Panc1 (cell line): ENCODE results near the gene SUCLG2. TPM values are rescaled to one million over a fixed set of nuclear protein-coding genes. Genes with fewer than 3 reads are reported as not detected.

Experiments
- ATAC-seq: fragments of 200-7000 bp; cut with Tn5 transposase; 2 replicates; pipeline ENCODE4 v1.9.1; 2020; ENCODE audit warnings: mild to moderate bottlenecking, moderate library complexity
- BruUV-seq: library from RNA; stranded (reverse); fragments of 400-500 nt; replicated peaks from 2 replicates; lab custom pipeline; 2021; lab: Mats Ljungman, UMichigan
- CTCF ChIA-PET: fragments of 300-600 bp; sonication (Branson Sonifier 250); formaldehyde crosslinking; loops from one replicate; lab custom pipeline; 2022; ENCODE audit warnings: antibody characterized with exemption; lab: Charles Lee
- POLR2A ChIA-PET: fragments of 300-600 bp; sonication (Branson Sonifier 250); formaldehyde crosslinking; loops from one replicate; lab custom pipeline; 2022; ENCODE audit warnings: antibody characterized with exemption; lab: Charles Lee
- DNase-seq: peaks from one replicate; pipeline ENCODE4 v3.0.0-alpha.2; 2010; ENCODE audit warnings: low read depth, low spot score
- H3K27ac ChIP-seq: 2 replicates; pipeline ENCODE4 v1.5.1; 2011; ENCODE audit warnings: mild to moderate bottlenecking, low read length, inconsistent platforms
- H3K27me3 ChIP-seq: fragments of 200-500 bp; sonication (Bioruptor generic); 2 replicates; pipeline ENCODE4 v1.6.0; 2014; ENCODE audit warnings: low read length, inconsistent platforms; ENCODE audit not compliant: control insufficient read depth, insufficient read depth
- H3K36me3 ChIP-seq: fragments of 200-500 bp; sonication (Bioruptor generic); 2 replicates; pipeline ENCODE4 v1.5.1; 2014; ENCODE audit warnings: inconsistent platforms, mild to moderate bottlenecking, low read length, moderate library complexity; ENCODE audit not compliant: control insufficient read depth, insufficient read depth
- H3K4me1 ChIP-seq: 2 replicates; pipeline ENCODE4 v1.5.1; 2011; ENCODE audit warnings: inconsistent platforms, mild to moderate bottlenecking, low read length, moderate library complexity; ENCODE audit not compliant: control insufficient read depth, insufficient read depth
- H3K4me3 ChIP-seq, 2 experiments: 2 replicates each; pipeline ENCODE4 v1.5.1; 2011 to 2012; ENCODE audit warnings: low read depth in 2 of 2, low read length in 2 of 2, mild to moderate bottlenecking in 2 of 2, inconsistent platforms in 1 of 2, moderate library complexity in 1 of 2
- H3K9me3 ChIP-seq: fragments of 200-500 bp; sonication (Bioruptor generic); 2 replicates; pipeline ENCODE4 v1.5.1; 2014; ENCODE audit warnings: low read depth, mild to moderate bottlenecking, inconsistent platforms, low read length, moderate library complexity; ENCODE audit not compliant: control insufficient read depth, insufficient read depth
- CTCF ChIP-seq: fragments of 450-650 bp; IDR thresholded peaks from 2 replicates; pipeline ENCODE4 v1.5.1; 2017; ENCODE audit warnings: mild to moderate bottlenecking
- POLR2AphosphoS5 ChIP-seq: IDR thresholded peaks from 2 replicates; pipeline ENCODE4 v1.6.1; 2012; ENCODE audit warnings: mild to moderate bottlenecking, low read depth, low read length, moderate library complexity
- SIN3A ChIP-seq: IDR thresholded peaks from 2 replicates; pipeline ENCODE4 v1.6.1; 2012; ENCODE audit warnings: low read depth, mild to moderate bottlenecking, low read length, moderate library complexity, borderline replicate concordance; ENCODE audit not compliant: insufficient read depth
- TCF7L2 ChIP-seq: IDR thresholded peaks from 2 replicates; pipeline ENCODE4 v1.6.1; 2011; ENCODE audit warnings: mild to moderate bottlenecking, low read depth, low read length, inconsistent platforms
- in situ Hi-C: cut with HindIII; loops from 2 replicates; pipeline ENCODE4 v1.10.0; 2016; ENCODE audit warnings: low sequenced_read_pairs, low pct_unique_long_range_greater_than_20kb
- intact Hi-C: fragments of 100-400 bp; cut with micrococcal nuclease; formaldehyde crosslinking; loops from one replicate; pipeline ENCODE4 v1.10.0; 2022; ENCODE audit not compliant: unreplicated experiment
- total RNA-seq: library from RNA; stranded (reverse); gene quantifications from one replicate; pipeline ENCODE4 v1.2.1, GENCODE V29; 2021; ENCODE audit not compliant: unreplicated experiment
- TF ChIP-seq, protein P1 (sequence below), 2 experiments: IDR thresholded peaks; 2 replicates each; pipeline ENCODE4 v1.6.1; 2011 to 2012; ENCODE audit warnings: low read depth in 2 of 2, control low read depth in 1 of 2, low read length in 1 of 2, mild to moderate bottlenecking in 1 of 2, moderate library complexity in 1 of 2; ENCODE audit not compliant: insufficient read depth in 1 of 2

Gene SUCLG2
- total RNA-seq, 1 experiment from 2014 or later, result 28.3 TPM

DNA sequence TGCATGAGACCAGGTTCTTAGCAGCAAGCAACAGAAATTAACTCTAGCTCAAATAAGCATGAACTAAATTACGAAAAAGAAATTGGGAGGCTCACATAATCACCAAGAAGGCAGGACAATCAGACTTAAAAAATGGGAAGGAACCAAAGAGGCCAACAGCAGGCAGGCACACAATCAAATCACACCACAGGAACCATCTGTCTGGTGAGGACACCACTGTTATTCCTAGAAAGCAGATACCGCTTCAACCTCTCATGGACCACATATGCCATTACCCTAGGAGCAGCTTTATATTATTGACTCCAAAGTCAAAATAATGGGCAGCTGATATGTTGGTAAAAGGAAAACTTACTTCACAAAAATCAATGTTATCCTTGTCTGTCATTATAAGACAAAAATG is 51.6 kb downstream of the SUCLG2 start:
- no peaks in the 10 kb centered on the region for H3K27me3 ChIP-seq
- no peaks in the 10 kb centered on the region for H3K9me3 ChIP-seq
- intact Hi-C loops, result no loop called here
- CTCF ChIA-PET, result no interaction called here
- no peak for DNase-seq
- H3K4me1 ChIP-seq, result no peaks in the 10 kb centered on the region
- no TSS peak for BruUV-seq
- no peak overlapping the region for H3K27ac ChIP-seq
- peaks cover 6% of the 10 kb centered on the region; the same call in 1 of the 2 replicates for H3K36me3 ChIP-seq
- POLR2A ChIA-PET, result no interaction called here
- TF ChIP-seq TCF7L2, result no peak
- TF ChIP-seq, protein P1, sequence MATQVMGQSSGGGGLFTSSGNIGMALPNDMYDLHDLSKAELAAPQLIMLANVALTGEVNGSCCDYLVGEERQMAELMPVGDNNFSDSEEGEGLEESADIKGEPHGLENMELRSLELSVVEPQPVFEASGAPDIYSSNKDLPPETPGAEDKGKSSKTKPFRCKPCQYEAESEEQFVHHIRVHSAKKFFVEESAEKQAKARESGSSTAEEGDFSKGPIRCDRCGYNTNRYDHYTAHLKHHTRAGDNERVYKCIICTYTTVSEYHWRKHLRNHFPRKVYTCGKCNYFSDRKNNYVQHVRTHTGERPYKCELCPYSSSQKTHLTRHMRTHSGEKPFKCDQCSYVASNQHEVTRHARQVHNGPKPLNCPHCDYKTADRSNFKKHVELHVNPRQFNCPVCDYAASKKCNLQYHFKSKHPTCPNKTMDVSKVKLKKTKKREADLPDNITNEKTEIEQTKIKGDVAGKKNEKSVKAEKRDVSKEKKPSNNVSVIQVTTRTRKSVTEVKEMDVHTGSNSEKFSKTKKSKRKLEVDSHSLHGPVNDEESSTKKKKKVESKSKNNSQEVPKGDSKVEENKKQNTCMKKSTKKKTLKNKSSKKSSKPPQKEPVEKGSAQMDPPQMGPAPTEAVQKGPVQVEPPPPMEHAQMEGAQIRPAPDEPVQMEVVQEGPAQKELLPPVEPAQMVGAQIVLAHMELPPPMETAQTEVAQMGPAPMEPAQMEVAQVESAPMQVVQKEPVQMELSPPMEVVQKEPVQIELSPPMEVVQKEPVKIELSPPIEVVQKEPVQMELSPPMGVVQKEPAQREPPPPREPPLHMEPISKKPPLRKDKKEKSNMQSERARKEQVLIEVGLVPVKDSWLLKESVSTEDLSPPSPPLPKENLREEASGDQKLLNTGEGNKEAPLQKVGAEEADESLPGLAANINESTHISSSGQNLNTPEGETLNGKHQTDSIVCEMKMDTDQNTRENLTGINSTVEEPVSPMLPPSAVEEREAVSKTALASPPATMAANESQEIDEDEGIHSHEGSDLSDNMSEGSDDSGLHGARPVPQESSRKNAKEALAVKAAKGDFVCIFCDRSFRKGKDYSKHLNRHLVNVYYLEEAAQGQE (IDR thresholded peaks at IDR 0.05; ENCODE audit: insufficient read depth in 1 of 2, low read depth in 2 of 2, low read length in 1 of 2), result no peak
- TF ChIP-seq POLR2AphosphoS5, result no peak
- TF ChIP-seq CTCF, result no peak
- no peak for TF ChIP-seq SIN3A
- no peak overlapping the region for H3K4me3 ChIP-seq
- in situ Hi-C loops, result no loop called here
- ATAC-seq, result no peak

DNA sequence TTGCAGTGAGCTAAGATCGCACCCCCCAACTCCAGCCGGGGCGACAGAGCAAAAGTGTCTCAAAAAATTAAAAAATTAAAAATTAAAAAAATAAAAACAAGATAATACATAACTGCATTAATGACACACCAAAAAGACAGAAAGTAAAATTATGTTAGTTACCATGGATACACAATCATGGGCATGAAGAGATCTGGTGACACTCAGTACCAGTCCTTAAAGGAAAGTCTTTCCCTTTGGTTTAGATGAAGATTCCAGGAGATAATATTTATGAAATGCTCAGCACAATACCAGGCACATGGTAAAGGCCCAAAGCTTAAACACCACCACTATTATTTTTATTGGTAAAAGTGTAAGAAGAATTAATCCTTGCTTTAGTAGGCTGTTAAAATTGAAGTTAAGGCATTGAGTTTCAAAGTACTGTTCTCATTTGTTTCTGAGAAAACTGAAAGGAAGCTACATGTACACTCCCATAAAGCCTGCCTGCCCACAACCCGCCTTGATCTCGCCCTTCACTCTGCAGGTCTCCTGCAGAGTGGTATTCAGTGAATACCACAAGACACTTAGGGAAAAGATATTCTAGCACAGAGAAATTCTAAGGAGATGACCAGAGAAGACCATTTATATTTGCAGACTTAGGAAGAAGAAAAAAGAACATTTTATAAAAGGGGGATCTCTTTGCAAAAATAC is 52.3 kb downstream of the SUCLG2 start:
- H3K27ac ChIP-seq, result no peak overlapping the region
- ATAC-seq, result no peak
- TF ChIP-seq CTCF (no peak), TCF7L2 (no peak), SIN3A (no peak), POLR2AphosphoS5 (no peak)
- TF ChIP-seq, protein P1 (IDR thresholded peaks at IDR 0.05; ENCODE audit: insufficient read depth in 1 of 2, low read depth in 2 of 2, low read length in 1 of 2), result no peak
- DNase-seq, result no peak
- no peak overlapping the region for H3K4me3 ChIP-seq
- intact Hi-C loops, result no loop called here
- no TSS peak for BruUV-seq
- no peaks in the 10 kb centered on the region for H3K27me3 ChIP-seq
- ChIA-PET CTCF (no interaction called here), POLR2A (no interaction called here)
- H3K36me3 ChIP-seq, result peaks cover 4% of the 10 kb centered on the region; the same call in 1 of the 2 replicates
- H3K9me3 ChIP-seq, result no peaks in the 10 kb centered on the region
- no peaks in the 10 kb centered on the region for H3K4me1 ChIP-seq
- in situ Hi-C loops, result no loop called here
